Mesenchymal stem cell (in vitro differentiated cells and primary cell): ENCODE data around the gene OR2T10.

Source experiments
- DNase-seq: peaks from one replicate; pipeline ENCODE4 v3.0.0-alpha.2; 2013
- H2AFZ ChIP-seq: one replicate; pipeline ENCODE4 v1.6.1; 2013; ENCODE audit warnings: low read depth, mild to moderate bottlenecking, control low read depth, inconsistent platforms, low read length, moderate library complexity
- H2AK5ac ChIP-seq: 2 replicates; pipeline ENCODE4 v1.6.1; 2013; ENCODE audit warnings: low read length, moderate library complexity, mild to moderate bottlenecking, inconsistent platforms; ENCODE audit not compliant: severe bottlenecking
- H2BK120ac ChIP-seq: one replicate; pipeline ENCODE4 v1.6.1; 2013; ENCODE audit warnings: low read depth, mild to moderate bottlenecking, inconsistent platforms, low read length, moderate library complexity
- H2BK12ac ChIP-seq, 2 experiments: one replicate each; pipeline ENCODE4 v1.6.1; 2013; ENCODE audit warnings: inconsistent platforms in 2 of 2, low read length in 2 of 2, mild to moderate bottlenecking in 2 of 2, moderate library complexity in 2 of 2, control low read depth in 1 of 2
- H2BK15ac ChIP-seq: one replicate; pipeline ENCODE4 v1.6.1; 2013; ENCODE audit warnings: mild to moderate bottlenecking, low read depth, inconsistent platforms; ENCODE audit not compliant: poor library complexity, severe bottlenecking
- H2BK5ac ChIP-seq: 2 replicates; pipeline ENCODE4 v1.6.1; 2013; ENCODE audit warnings: low read depth, mild to moderate bottlenecking, low read length, control low read depth, inconsistent platforms; ENCODE audit not compliant: poor library complexity, severe bottlenecking
- H3K14ac ChIP-seq, 2 experiments: one replicate each; pipeline ENCODE4 v1.6.1; 2013; ENCODE audit warnings: inconsistent platforms in 2 of 2, low read length in 2 of 2, control low read depth in 1 of 2, mild to moderate bottlenecking in 1 of 2, moderate library complexity in 1 of 2
- H3K18ac ChIP-seq, 2 experiments: one replicate each; pipeline ENCODE4 v1.6.1; 2013; ENCODE audit warnings: inconsistent platforms in 2 of 2, low read length in 2 of 2, control low read depth in 1 of 2, low read depth in 1 of 2, mild to moderate bottlenecking in 1 of 2
- H3K23ac ChIP-seq, 2 experiments: one replicate each; pipeline ENCODE4 v1.6.1; 2013; ENCODE audit warnings: inconsistent platforms in 2 of 2, low read length in 2 of 2, mild to moderate bottlenecking in 2 of 2, moderate library complexity in 2 of 2, control low read depth in 1 of 2
- H3K27ac ChIP-seq: 2 replicates; pipeline ENCODE4 v1.5.1; 2013; ENCODE audit warnings: mild to moderate bottlenecking, moderate library complexity, low read length, control low read depth, inconsistent platforms; ENCODE audit not compliant: poor library complexity, severe bottlenecking
- H3K27me3 ChIP-seq, 2 experiments: 2 replicates each; pipeline versions ENCODE4 v1.6.1 to v1.7.0; 2013; ENCODE audit warnings: low read length in 2 of 2, mild to moderate bottlenecking in 2 of 2, moderate library complexity in 2 of 2, control low read depth in 1 of 2, inconsistent platforms in 1 of 2; ENCODE audit not compliant: control insufficient read depth in 1 of 2, insufficient read depth in 1 of 2
- H3K36me3 ChIP-seq, 2 experiments: 2 replicates each; pipeline versions ENCODE4 v1.6.1 to v1.7.0; 2013; ENCODE audit warnings: low read length in 2 of 2, control low read depth in 1 of 2, inconsistent platforms in 1 of 2, low read depth in 1 of 2, mild to moderate bottlenecking in 1 of 2; ENCODE audit not compliant: insufficient read depth in 2 of 2, control insufficient read depth in 1 of 2
- H3K4ac ChIP-seq, 2 experiments: one replicate each; pipeline ENCODE4 v1.6.1; 2013; ENCODE audit warnings: inconsistent platforms in 2 of 2, low read length in 2 of 2, mild to moderate bottlenecking in 2 of 2, moderate library complexity in 2 of 2, control low read depth in 1 of 2, low read depth in 1 of 2
- H3K4me1 ChIP-seq: 2 replicates; pipeline ENCODE4 v1.6.1; 2013; ENCODE audit warnings: low read depth, low read length, control low read depth; ENCODE audit not compliant: control insufficient read depth, insufficient read depth
- H3K4me2 ChIP-seq: 2 replicates; pipeline ENCODE4 v1.6.1; 2013; ENCODE audit warnings: low read length, mild to moderate bottlenecking, inconsistent platforms; ENCODE audit not compliant: poor library complexity, severe bottlenecking
- H3K4me3 ChIP-seq, 2 experiments: 2 replicates each; pipeline versions ENCODE4 v1.5.1 to v1.7.0; 2013; ENCODE audit warnings: low read length in 2 of 2, mild to moderate bottlenecking in 2 of 2, control low read depth in 1 of 2, low read depth in 1 of 2; ENCODE audit not compliant: insufficient read depth in 1 of 2
- H3K79me1 ChIP-seq: replicated peaks from 2 replicates; pipeline ENCODE4 v1.6.1; 2013; ENCODE audit warnings: mild to moderate bottlenecking, control low read depth, low read length, inconsistent platforms; ENCODE audit not compliant: poor library complexity, severe bottlenecking
- H3K9ac ChIP-seq: 2 replicates; pipeline ENCODE4 v1.7.0; 2013; ENCODE audit warnings: mild to moderate bottlenecking, low read length, moderate library complexity
- H3K9me3 ChIP-seq: 2 replicates; pipeline ENCODE4 v1.7.0; 2013; ENCODE audit warnings: mild to moderate bottlenecking, low read length; ENCODE audit not compliant: control insufficient read depth
- H4K8ac ChIP-seq: one replicate; pipeline ENCODE4 v1.6.1; 2013; ENCODE audit warnings: inconsistent platforms, mild to moderate bottlenecking, low read length, moderate library complexity
- H4K91ac ChIP-seq: one replicate; pipeline ENCODE4 v1.6.1; 2013; ENCODE audit warnings: mild to moderate bottlenecking, low read length, inconsistent platforms
- WGBS: methylation state at CpG from one replicate; pipeline ENCODE4 v1.1.7; 2013; ENCODE audit warnings: mixed read lengths; 5-methylcytosine and 5-hydroxymethylcytosine counted together

OR2T10 gene

DNA sequence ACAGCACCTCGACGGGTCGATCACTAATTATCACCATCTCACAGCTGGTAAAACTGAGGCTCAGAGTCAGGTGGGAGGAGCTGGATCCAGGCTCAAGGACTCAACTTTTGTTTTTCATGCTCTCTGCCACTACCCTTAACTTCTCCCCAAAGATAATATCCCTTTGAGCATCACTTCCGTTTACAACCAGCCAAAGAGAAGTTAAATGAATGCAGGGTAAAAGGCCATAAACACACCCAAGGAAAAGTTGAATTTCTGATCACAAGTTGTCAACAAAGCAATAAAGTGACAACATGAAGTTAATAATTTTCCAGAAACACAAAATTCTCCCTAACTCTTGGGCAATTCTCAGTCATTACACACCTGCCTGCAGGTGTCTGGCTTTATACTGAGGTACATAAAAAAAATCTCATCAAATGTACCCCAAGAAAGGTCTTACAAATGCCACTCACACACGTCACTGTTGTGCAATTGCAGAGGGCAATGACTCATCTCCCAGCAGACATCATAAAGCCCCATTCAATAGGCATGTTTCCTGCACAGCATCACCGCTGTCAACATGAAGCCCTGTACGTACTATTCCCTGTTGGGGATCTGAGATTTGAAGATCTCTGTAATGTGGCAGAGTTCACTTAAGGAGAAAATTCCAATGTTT lies 34.0 kb upstream of the OR2T10 start:
- H2AFZ ChIP-seq, result no peak overlapping the region
- H4K91ac ChIP-seq, result no peak overlapping the region
- H4K8ac ChIP-seq, result no peak overlapping the region
- H3K23ac ChIP-seq, result no peak overlapping the region
- H2BK120ac ChIP-seq, result no peak overlapping the region
- no peak for DNase-seq
- no peak overlapping the region for H3K4me2 ChIP-seq
- H3K9me3 ChIP-seq, result no peaks in the 10 kb centered on the region
- H3K36me3 ChIP-seq, result no peaks in the 10 kb centered on the region
- no peak overlapping the region for H2BK12ac ChIP-seq
- 80% methylated on average over 5 of the region's 7 CpGs for WGBS
- H3K9ac ChIP-seq, result no peak overlapping the region
- peaks cover 1% of the 10 kb centered on the region for H3K4me1 ChIP-seq
- H3K79me1 ChIP-seq, result no peaks in the 10 kb centered on the region
- H3K4me3 ChIP-seq, result no peak overlapping the region
- H3K4ac ChIP-seq, result no peak overlapping the region
- H2AK5ac ChIP-seq, result no peak overlapping the region
- H3K14ac ChIP-seq, result no peak overlapping the region
- no peak overlapping the region for H2BK5ac ChIP-seq
- no peaks in the 10 kb centered on the region for H3K27me3 ChIP-seq
- no peak overlapping the region for H3K18ac ChIP-seq
- H2BK15ac ChIP-seq, result no peak overlapping the region
- H3K27ac ChIP-seq, result no peak overlapping the region

- Histone ChIP-seq H3K4me3 (no peak overlapping the region), H3K27ac (no peak overlapping the region), H3K4ac (no peak overlapping the region), H3K4me1 (peaks cover 1% of the 10 kb centered on the region), H3K27me3 (no peaks in the 10 kb centered on the region), H3K18ac (no peak overlapping the region), H2AK5ac (no peak overlapping the region), H2BK15ac (no peak overlapping the region), H3K9ac (no peak overlapping the region), H3K36me3 (no peaks in the 10 kb centered on the region), H3K14ac (no peak overlapping the region), H3K79me1 (no peaks in the 10 kb centered on the region), H2BK5ac (no peak overlapping the region), H2BK120ac (no peak overlapping the region), H2AFZ (no peak overlapping the region), H4K8ac (no peak overlapping the region), H4K91ac (no peak overlapping the region), H3K9me3 (no peaks in the 10 kb centered on the region), H3K4me2 (no peak overlapping the region), H2BK12ac (no peak overlapping the region), H3K23ac (no peak overlapping the region)
- DNase-seq, result no peak
- WGBS, result 59% methylated on average over 1 of the region's 2 CpGs
These were observed 33.1 kb upstream of the OR2T10 start for GRCh38 chr1:248630551-248630950.

GRCh38 chr1:248627971-248628844 lies 30.7 kb upstream of the OR2T10 start:
- H3K27ac ChIP-seq, result no peak overlapping the region
- H3K36me3 ChIP-seq, result no peaks in the 10 kb centered on the region
- no peak overlapping the region for H2BK5ac ChIP-seq
- no peak overlapping the region for H3K4me2 ChIP-seq
- H2BK120ac ChIP-seq, result no peak overlapping the region
- H3K4me3 ChIP-seq, result no peak overlapping the region
- H3K4me1 ChIP-seq, result peaks cover 1% of the 10 kb centered on the region
- H3K4ac ChIP-seq, result no peak overlapping the region
- H2BK12ac ChIP-seq, result no peak overlapping the region
- no peak overlapping the region for H3K9ac ChIP-seq
- no peaks in the 10 kb centered on the region for H3K27me3 ChIP-seq
- no peaks in the 10 kb centered on the region for H3K79me1 ChIP-seq
- no peak overlapping the region for H2AK5ac ChIP-seq
- H3K9me3 ChIP-seq, result no peaks in the 10 kb centered on the region
- no peak overlapping the region for H2AFZ ChIP-seq
- no peak overlapping the region for H3K18ac ChIP-seq
- H3K23ac ChIP-seq, result no peak overlapping the region
- no peak overlapping the region for H4K8ac ChIP-seq
- WGBS, result 78% methylated on average over 7 of the region's 9 CpGs
- no peak overlapping the region for H2BK15ac ChIP-seq
- H4K91ac ChIP-seq, result no peak overlapping the region
- H3K14ac ChIP-seq, result no peak overlapping the region
- DNase-seq, result no peak

DNA sequence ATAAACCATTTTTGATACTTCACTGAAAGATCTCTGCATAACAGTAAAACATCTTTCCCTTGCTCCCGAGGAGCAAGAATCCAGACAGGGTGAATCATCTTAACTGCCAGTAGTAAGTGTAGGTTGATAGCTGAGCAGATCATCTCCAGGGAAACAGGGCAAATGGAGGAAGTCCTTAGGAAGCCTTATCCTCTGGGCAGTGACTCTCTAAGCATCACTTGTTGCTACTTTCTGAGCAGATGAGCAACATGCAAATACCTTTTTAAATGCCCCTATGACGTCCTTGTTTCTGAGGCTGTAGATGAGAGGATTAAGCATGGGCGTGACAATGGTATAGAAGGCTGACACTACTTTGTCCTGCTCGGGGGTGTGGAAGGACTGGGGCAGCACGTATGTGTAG lies 28.5 kb upstream of the OR2T10 start:
- Histone ChIP-seq H3K9ac (no peak overlapping the region), H3K4me2 (no peak overlapping the region), H3K9me3 (no peaks in the 10 kb centered on the region), H4K8ac (no peak overlapping the region), H3K4ac (no peak overlapping the region), H2AFZ (no peak overlapping the region), H2BK5ac (no peak overlapping the region), H3K4me3 (no peak overlapping the region), H2BK12ac (no peak overlapping the region), H2BK15ac (no peak overlapping the region), H2BK120ac (no peak overlapping the region), H3K27ac (no peak overlapping the region), H2AK5ac (no peak overlapping the region), H3K4me1 (peaks cover 1% of the 10 kb centered on the region), H4K91ac (no peak overlapping the region), H3K14ac (no peak overlapping the region), H3K18ac (no peak overlapping the region), H3K79me1 (no peaks in the 10 kb centered on the region), H3K36me3 (no peaks in the 10 kb centered on the region), H3K27me3 (no peaks in the 10 kb centered on the region), H3K23ac (no peak overlapping the region)
- 52% methylated on average over 5 of the region's 5 CpGs for WGBS
- DNase-seq, result no peak
